Adrenal gland (tissue), 12 donors: ENCODE results near the gene U2SURP. TPM values are rescaled to one million over a fixed set of nuclear protein-coding genes. Genes with fewer than 3 reads are reported as not detected.
"Not testable (repeated sequence)": the region's sequence is repeated elsewhere in the genome, so short reads cannot be mapped to it uniquely, and the experiment has no call there.

Experiments
- DNase-seq, 7 donors: peaks; one replicate each; pipeline ENCODE4 v3.0.0-alpha.2; 2019 to 2020
- H3K27ac ChIP-seq, 5 donors: fragments of 200-600 bp; sonication (generic) in 4 of 5; 1 replicate in 3 of 5; 2 replicates in 2 of 5; pipeline versions ENCODE4 v1.5.1 to v1.8.0; 2016 to 2020; ENCODE audit warnings: mild to moderate bottlenecking in 1 of 5
- H3K27me3 ChIP-seq: fragments of 200-600 bp; 2 replicates; pipeline ENCODE4 v1.8.0; 2021
- H3K36me3 ChIP-seq, 2 donors: fragments of 200-600 bp; replicated peaks in 1 of 2; 1 replicate in 1 of 2; 2 replicates in 1 of 2; pipeline versions ENCODE4 v1.5.1 to v1.8.0; 2018 to 2022
- H3K4me1 ChIP-seq, 2 donors: fragments of 200-600 bp; replicated peaks in 1 of 2; 1 replicate in 1 of 2; 2 replicates in 1 of 2; pipeline versions ENCODE4 v1.5.1 to v1.8.0; 2018 to 2021
- H3K4me3 ChIP-seq, 4 donors: fragments of 200-600 bp; sonication (generic) in 3 of 4; one replicate each; pipeline ENCODE4 v1.5.1; 2016 to 2018
- H3K9me3 ChIP-seq, 3 donors: fragments of 200-600 bp; sonication (generic) in 1 of 3; replicated peaks in 1 of 3; 1 replicate in 2 of 3; 2 replicates in 1 of 3; pipeline versions ENCODE4 v1.5.1 to v1.8.0; 2016 to 2021
- CTCF ChIP-seq, 6 experiments: fragments of 450-650 bp in 4 of 6; fragments of 200-600 bp in 2 of 6; sonication (generic) in 1 of 6; IDR thresholded peaks; 1 replicate in 5 of 6; 2 replicates in 1 of 6; pipeline versions ENCODE4 v1.5.1 to v1.8.0; 2016 to 2021; ENCODE audit warnings: antibody characterized with exemption in 6 of 6, mild to moderate bottlenecking in 2 of 6, moderate library complexity in 1 of 6
- POLR2A ChIP-seq, 2 donors: fragments of 450-650 bp; IDR thresholded peaks; one replicate each; pipeline ENCODE4 v1.6.1; 2017; ENCODE audit warnings: antibody characterized with exemption in 2 of 2, mild to moderate bottlenecking in 2 of 2, moderate library complexity in 1 of 2
- WGBS, 4 donors: extraction: QIAGEN DNeasy Blood & Tissue Kit in 2 of 4; methylation state at CpG; one replicate each; pipeline versions ENCODE4 v1.1.5 to v1.1.7; 2013 to 2017; 5-methylcytosine and 5-hydroxymethylcytosine counted together
- intact Hi-C, 2 donors: fragments of 100-400 bp; cut with DNase I; formaldehyde crosslinking; loops; one replicate each; pipeline versions ENCODE4 v1.14.1 to v1.15.0; 2022 to 2023
- polyA plus RNA-seq, 3 donors: library from polyadenylated mRNA; stranded (reverse); fragments of 200-250 nt in 2 of 3; fragments of 350-450 nt in 1 of 3; fragmentation: Illumina TruSeq in 1 of 3; extraction: RNeasy Lipid Tissue Mini Kit (QIAGEN cat#74804) in 1 of 3; gene quantifications; one replicate each; pipeline ENCODE4 v1.2.3, GENCODE V29; 2013 to 2014
- total RNA-seq, 9 donors: library from RNA; depleted of rRNA in 4 of 9; stranded (reverse); fragments of >200 nt in 4 of 9; fragments of 120-200 nt in 1 of 9; fragmentation: NEBNext Ultra II Directional in 1 of 9; extraction: Animal tissue kit (Norgen Biotek cat#: 25700) in 1 of 9; gene quantifications; one replicate each; pipeline versions ENCODE4 v1.1.0 to v1.2.4, GENCODE V29; 2013 to 2023
- donor health status: healthy with polysubstance abuse.
- donor health status: Bipolar disorder and iron deficiency.
- donor health status: DM: yes; HTN: yes; CAD: no.
- donor health status: DM: no; HTN: no; CAD: no.
- donor health status: DM: no; HTN: no; CAD: no.
- donor health status: DM: yes; HTN: yes; CAD: no.

U2SURP gene
- total and polyA plus RNA-seq, 12 donors, result 18.6 to 113 (median 56.4) TPM

- WGBS, 4 donors, result 68 to 79% (median 71%) methylated on average over 5 of the region's 5 CpGs
Measured at GRCh38 chr3:143068059-143068458, 66.7 kb downstream of the U2SURP start.

GRCh38 chr3:143070977-143071551 is 69.7 kb downstream of the U2SURP start:
- 78 to 90% (median 82%) methylated on average over 3 of the region's 3 CpGs for WGBS, 4 donors

More at GRCh38 chr3:143068059-143068458, 66.7 kb downstream of the U2SURP start:
- no peaks in the 10 kb centered on the region for H3K27me3 ChIP-seq
- no peak overlapping the region for H3K4me3 ChIP-seq
- no peak for DNase-seq
- TF ChIP-seq POLR2A (IDR thresholded peaks at IDR 0.05) (no peak), CTCF (IDR thresholded peaks at IDR 0.05) (no peak)
- H3K4me1 ChIP-seq, result no peaks in the 10 kb centered on the region
- no peak overlapping the region for H3K27ac ChIP-seq
- no peaks in the 10 kb centered on the region for H3K36me3 ChIP-seq
- intact Hi-C loops, result no loop called here
- no peaks in the 10 kb centered on the region for H3K9me3 ChIP-seq

GRCh38 chr3:143071776-143072175 is 70.4 kb downstream of the U2SURP start:
- H3K4me3 ChIP-seq, result no peak overlapping the region
- H3K27ac ChIP-seq, result no peak overlapping the region
- intact Hi-C loops, result no loop called here
- 89 to 95% (median 92%) methylated on average over 6 of the region's 6 CpGs for WGBS, 4 donors
- H3K4me1 ChIP-seq, result no peaks in the 10 kb centered on the region
- no peak for DNase-seq
- H3K36me3 ChIP-seq, result no peaks in the 10 kb centered on the region
- no peaks in the 10 kb centered on the region for H3K27me3 ChIP-seq
- no peaks in the 10 kb centered on the region for H3K9me3 ChIP-seq
- no peak for TF ChIP-seq CTCF (IDR thresholded peaks at IDR 0.05)
- TF ChIP-seq POLR2A (IDR thresholded peaks at IDR 0.05), result no peak

More at GRCh38 chr3:143070977-143071551, 69.7 kb downstream of the U2SURP start:
- no peaks in the 10 kb centered on the region for H3K9me3 ChIP-seq
- H3K4me1 ChIP-seq, result no peaks in the 10 kb centered on the region
- no peak for TF ChIP-seq POLR2A (IDR thresholded peaks at IDR 0.05)
- TF ChIP-seq CTCF (IDR thresholded peaks at IDR 0.05), result no peak
- no peaks in the 10 kb centered on the region for H3K36me3 ChIP-seq
- no peak for DNase-seq
- H3K4me3 ChIP-seq, result no peak overlapping the region
- intact Hi-C loops, result no loop called here
- no peaks in the 10 kb centered on the region for H3K27me3 ChIP-seq
- no peak overlapping the region for H3K27ac ChIP-seq

GRCh38 chr3:143072298-143073020 is 71.1 kb downstream of the U2SURP start:
- DNase-seq, intact Hi-C loops, H3K27me3 ChIP-seq, H3K36me3 ChIP-seq, H3K9me3 ChIP-seq, H3K27ac ChIP-seq, H3K4me3 ChIP-seq, H3K4me1 ChIP-seq: not testable (repeated sequence)
- 89 to 93% (median 92%) methylated on average over 12 of the region's 12 CpGs for WGBS, 4 donors

- DNase-seq, H3K27me3 ChIP-seq, H3K27ac ChIP-seq, H3K36me3 ChIP-seq, H3K4me1 ChIP-seq, H3K9me3 ChIP-seq, intact Hi-C loops, H3K4me3 ChIP-seq: not testable (repeated sequence)
- 50 to 90% (median 86%) methylated on average over 1 to 15 of the region's 15 CpGs for WGBS, 4 donors
Measured at GRCh38 chr3:143073541-143073940, 72.2 kb downstream of the U2SURP start.

GRCh38 chr3:143073983-143074382 is 72.6 kb downstream of the U2SURP start:
- H3K36me3 ChIP-seq, H3K9me3 ChIP-seq, H3K4me1 ChIP-seq, H3K27me3 ChIP-seq, H3K27ac ChIP-seq, DNase-seq, intact Hi-C loops, H3K4me3 ChIP-seq: not testable (repeated sequence)
- 88 to 96% (median 92%) methylated on average over 5 of the region's 5 CpGs for WGBS, 4 donors
